Measurements from ENCODE around the gene ANP32A.

Gene ANP32A

GRCh38 chr15:68743256-68743655 lies 77.4 kb downstream of the ANP32A start:
- no peak for DNase-seq (ENCODE audit: low spot score)

- DNase-seq (ENCODE audit: low spot score): no peak
These were observed 81.2 kb downstream of the ANP32A start for GRCh38 chr15:68739390-68740080.

- DNase-seq (ENCODE audit: low spot score): no peak
These were observed 85.1 kb downstream of the ANP32A start for GRCh38 chr15:68735610-68736009.

- DNase-seq (ENCODE audit: low spot score): no peak
These were observed 85.8 kb downstream of the ANP32A start for GRCh38 chr15:68734881-68735280.

- DNase-seq (ENCODE audit: low spot score): no peak
These were observed 86.3 kb downstream of the ANP32A start for GRCh38 chr15:68734352-68734751.

- DNase-seq (ENCODE audit: low spot score): peak; percentile 11
These were observed 87.0 kb downstream of the ANP32A start for GRCh38 chr15:68733666-68734065.

- DNase-seq (ENCODE audit: low spot score): no peak
These were observed 88.2 kb downstream of the ANP32A start for GRCh38 chr15:68732451-68732850.

GRCh38 chr15:68730976-68731897 lies 89.5 kb downstream of the ANP32A start:
- no peak for DNase-seq (ENCODE audit: low spot score)

- DNase-seq (ENCODE audit: low spot score): peak; percentile 40
These were observed 90.2 kb downstream of the ANP32A start for GRCh38 chr15:68730471-68730919.

- DNase-seq (ENCODE audit: low spot score): no peak
These were observed 90.8 kb downstream of the ANP32A start for GRCh38 chr15:68729789-68730411.

Data from AG08395 (cell line).